Measurements from ENCODE around the gene KIAA0232.
"Not testable (repeated sequence)": the region's sequence is repeated elsewhere in the genome, so short reads cannot be mapped to it uniquely, and the experiment has no call there.

The KIAA0232 gene

DNA sequence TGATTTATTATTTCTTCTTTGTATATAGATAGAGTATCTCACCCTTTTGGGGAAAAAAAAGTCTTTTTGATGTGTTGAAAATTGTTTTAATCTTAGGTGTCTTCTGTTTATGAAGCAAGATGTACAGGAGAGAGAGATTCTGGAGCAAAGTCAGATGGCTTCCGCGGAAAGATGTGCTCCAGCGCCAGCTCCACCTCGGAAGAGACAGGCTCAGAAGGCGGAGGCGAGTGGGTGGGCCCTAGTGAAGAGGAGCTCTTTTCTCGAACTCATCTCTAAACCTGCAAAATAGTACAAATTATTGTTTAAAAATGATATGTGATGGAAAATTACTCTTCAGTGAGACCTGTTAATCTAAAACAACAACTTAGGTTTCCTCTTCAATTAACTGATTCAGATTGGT, 98.2 kb downstream of the KIAA0232 start:
- no peak for DNase-seq (ENCODE audit: extremely low read depth in 1 of 2, low read depth in 1 of 2)

DNA sequence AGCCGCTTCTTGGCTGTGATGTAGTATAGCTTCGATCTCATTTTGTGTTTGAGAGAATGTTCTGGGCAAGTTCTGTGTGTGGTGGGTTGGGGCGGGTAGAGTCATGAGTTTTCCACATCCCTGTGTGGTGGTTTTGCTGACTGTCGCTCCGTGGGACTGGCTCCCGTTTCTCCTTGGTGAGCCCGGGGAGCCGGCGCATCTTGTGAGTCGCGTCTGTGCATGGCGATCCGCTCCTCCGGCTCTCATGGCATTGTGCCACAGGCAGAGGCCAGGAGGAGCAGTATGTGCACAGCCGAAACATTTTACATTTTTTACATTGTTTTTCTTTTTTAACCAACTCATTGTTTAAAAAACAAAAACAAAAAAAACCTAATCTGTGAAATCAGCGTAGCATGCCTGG, 99.4 kb downstream of the KIAA0232 start:
- no peak for DNase-seq (ENCODE audit: extremely low read depth in 1 of 2, low read depth in 1 of 2)

DNA sequence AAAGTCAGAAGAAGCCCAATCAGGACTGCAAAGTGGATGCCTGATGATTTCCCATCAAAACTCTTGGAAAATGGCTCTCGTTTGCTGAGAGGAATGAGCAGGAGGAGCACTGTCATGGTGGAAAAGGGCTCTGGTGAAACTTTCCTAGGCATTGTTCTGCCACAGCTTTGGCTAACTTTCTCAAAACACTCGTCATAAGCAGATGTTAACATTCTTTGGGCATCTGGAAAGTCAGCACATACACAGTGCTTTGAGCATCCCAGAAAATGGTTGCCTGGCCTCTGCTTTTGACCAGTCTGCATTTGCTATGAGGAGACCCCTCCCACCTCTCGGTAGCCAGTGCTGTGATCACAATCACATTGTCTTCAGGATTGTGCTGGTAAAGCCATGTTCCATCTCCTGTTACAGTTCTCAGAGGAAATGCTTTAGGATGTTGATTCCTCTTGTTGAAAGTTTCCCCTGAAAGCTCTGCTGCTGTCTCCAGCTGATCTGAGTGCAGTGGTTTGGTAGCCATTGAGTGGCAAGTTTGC, 101.9 kb downstream of the KIAA0232 start:
- DNase-seq (ENCODE audit: extremely low read depth in 1 of 2, low read depth in 1 of 2) = no peak

DNA sequence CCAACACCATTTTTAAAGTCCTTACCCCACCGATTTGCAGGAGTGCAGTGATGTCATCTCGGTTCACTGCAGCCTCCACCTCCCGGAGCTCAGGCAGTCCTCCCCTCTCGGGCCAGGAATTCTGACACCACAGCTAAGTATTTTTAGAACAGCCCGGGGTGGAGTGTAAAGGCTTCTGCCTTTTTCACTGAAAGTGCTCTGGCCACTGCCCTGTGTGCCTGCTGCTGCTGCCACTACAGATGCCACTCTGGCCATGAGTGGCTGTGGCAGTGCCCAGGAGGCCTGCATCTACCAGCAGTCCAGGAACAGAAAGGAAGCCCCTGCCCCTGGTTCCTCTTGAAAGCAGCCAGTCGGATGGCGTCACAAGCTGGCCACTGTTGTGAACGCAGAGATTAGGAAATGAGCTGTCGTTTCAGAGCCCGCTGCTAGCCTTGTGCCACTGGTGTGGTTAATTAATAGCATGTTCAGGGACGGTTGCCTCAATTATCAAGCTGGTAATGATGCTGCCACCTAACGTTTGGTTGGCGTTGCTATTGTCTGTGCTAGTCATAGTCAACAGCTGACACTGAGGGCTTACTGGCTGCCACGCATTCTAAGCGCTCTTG, 103.5 kb downstream of the KIAA0232 start:
- DNase-seq (ENCODE audit: extremely low read depth in 1 of 2, low read depth in 1 of 2) = no peak

DNA sequence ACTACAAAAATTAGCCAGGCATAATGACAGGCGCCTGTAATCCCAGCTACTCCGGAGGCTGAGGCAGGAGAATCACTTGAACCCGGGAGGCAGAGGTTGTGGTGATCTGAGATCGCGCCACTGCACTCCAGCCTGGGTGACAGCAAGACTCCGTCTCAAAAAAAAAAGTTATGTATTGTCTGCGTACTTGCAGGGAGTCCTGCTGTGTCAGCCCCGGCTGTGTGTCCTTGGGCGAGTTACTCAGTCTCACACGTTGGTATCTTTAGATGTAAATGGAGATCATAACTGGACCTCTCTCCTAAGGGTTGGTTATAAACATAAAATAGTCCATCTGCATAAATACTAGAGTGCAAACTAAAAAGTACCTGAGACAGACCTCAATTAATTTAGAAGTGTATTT, 104.4 kb downstream of the KIAA0232 start:
- DNase-seq (ENCODE audit: extremely low read depth in 1 of 2, low read depth in 1 of 2) = no peak

DNA sequence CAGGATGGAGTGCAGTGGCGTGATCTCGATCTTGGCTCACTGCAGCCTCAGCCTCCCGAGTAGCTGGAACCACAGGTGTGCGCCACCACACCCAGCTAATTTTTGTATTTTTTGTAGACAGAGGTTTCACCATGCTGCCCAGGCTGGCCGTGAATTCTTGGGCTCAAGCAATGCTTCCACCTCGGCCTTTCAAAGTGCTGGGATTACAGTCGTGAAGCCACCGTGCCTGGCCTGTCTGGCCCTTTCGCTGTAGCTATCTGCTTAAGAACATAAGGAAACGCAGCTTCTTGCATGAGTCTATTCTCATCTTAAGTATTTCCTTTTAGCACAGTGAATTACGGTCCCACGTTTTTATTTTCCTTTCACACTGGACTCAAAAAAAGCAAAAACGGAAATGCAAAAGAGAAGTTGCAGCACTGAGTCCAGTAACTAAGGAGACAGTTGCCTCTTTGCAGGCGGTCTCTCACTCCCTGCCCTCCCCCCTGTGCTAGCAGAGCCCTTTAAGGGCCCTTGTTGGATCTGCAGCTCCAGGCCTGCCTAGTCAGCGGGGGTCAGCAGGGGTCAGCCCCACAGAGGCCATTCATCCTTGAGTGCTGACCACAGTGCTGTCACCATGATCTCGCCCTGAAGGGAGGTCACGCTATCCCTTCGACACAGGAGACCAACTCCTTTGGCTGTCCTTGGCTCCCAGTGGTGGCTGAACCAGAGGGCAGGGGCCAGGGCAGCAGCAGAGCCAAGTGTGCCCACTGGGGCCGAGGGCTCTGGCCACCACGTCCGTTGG, 105.3 kb downstream of the KIAA0232 start:
- no peak for DNase-seq (ENCODE audit: extremely low read depth in 1 of 2, low read depth in 1 of 2)

DNA sequence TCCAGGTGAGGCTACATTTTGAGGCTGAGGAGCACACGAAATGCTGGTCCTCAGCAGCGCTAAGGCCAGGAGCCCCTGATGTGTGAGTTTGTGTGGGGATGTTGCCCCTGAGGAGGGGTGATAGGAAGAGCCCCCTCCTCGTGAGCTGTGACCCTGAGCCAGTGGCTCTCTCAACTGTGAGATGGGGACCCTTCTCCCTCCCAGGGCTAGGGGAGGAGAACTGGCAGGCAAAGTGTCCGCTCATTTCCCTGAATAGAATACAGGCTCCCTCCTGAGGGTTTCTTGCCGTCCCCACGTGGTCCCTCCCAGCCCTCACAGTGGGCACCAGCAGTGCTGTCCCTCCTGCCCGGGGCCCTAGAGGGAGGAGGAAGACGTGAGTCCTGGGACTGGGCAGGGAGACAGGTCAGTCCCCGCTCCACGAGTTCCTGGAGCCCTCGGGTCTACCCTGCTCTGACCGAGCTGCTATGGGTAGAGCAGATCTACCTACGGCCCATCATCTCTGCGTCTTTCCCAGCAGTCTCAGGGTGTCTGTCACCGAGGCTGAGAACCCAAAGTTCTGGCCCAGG, 106.1 kb downstream of the KIAA0232 start:
- DNase-seq (ENCODE audit: extremely low read depth in 1 of 2, low read depth in 1 of 2) = no peak

DNA sequence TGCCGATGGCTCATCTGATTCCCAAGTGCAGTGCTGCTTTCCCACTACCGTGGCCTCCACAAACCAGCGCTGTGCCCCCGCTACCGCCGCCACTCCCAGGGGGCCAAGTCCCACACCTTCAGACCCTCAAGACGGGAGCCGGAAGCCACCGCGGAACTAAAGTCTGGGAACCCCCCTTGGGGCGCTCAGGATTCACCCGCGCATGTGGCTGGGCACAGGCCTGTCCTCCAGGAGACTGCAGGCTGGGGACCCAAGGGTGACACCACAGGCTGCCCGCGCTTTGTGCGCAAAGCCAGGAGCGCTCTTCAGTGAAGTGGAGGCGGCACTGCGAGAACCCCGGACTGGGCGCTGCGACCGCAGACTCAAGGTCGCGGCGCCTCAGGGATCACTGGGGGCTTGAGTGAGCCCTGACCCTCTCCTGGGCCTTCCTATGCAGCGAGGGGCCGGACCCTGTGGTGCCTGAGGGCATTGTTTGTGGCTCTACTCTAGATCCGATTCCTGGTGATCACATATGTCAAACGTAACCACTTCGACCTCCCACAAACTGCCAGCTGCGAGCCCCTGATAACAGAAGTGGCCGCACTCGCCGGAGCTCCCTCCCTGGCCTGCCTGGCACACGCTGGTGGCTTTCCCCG, 106.7 kb downstream of the KIAA0232 start:
- no peak for DNase-seq (ENCODE audit: extremely low read depth in 1 of 2, low read depth in 1 of 2)

DNA sequence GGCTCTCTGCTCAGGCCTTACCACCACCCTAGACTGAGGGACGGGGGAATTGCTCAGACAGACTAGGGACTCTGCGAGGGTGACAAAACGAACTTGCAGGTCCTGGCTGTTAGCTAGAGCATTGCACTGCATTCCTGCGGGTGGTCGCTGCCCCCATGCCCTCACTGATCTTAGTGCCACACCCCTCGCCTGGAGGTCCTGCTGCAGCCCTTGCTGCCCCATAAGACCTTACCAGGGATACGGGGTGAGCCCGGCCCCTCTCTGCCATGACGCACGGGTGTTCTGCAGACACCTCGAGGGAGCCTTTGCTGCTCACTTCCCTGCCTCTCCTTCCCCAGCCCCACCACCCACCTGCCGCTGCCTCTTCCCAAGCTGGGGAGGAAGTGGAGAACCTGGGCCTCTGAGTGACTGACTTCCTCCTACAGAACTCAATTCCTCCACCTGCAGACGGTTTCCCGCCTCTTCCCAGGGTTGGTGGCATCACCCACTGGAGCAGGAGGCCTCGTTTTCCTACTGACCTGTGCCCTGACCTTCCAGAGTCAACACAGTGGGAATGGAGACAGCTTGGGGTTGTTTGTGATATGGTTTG, 107.3 kb downstream of the KIAA0232 start:
- no peak for DNase-seq (ENCODE audit: extremely low read depth in 1 of 2, low read depth in 1 of 2)

DNA sequence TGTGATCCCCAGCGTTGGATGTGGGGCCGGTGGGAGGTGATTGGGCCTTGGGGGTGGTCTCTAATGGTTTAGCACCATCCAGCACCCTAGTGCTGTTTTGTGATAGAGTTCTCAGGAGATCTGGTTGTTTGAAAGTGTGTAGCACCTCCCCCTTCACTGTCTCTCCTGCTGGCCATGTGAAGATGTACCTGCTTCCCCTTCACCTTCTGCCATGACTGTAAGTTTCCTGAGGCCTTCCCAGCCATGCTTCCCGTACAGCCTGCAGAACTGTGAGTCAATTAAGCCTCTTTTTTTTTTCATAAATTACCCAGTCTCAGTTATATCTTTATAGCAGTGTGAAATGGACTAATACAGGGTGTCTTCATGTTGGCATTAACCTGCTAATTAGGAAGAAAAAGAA, 107.8 kb downstream of the KIAA0232 start:
- DNase-seq (ENCODE audit: extremely low read depth in 1 of 2, low read depth in 1 of 2) = no peak

DNA sequence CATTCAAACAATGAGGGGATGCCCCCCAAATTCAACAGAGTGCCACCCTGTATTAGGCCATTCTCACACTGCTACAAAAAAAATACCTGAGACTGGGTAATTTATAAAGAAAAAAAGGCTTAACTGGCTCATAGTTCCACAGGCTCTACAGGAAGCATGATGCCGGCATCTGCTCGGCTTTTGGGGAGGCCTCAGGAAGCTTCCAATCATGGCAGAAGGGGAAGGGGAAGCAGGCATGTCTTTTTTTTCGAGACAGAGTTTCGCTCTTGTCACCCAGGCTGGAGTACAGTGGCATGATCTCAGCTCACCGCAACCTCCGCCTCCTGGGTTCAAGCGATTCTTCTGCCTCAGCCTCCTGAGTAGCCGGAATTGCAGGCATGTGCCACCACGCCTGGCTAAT, 108.4 kb downstream of the KIAA0232 start:
- DNase-seq (ENCODE audit: extremely low read depth in 1 of 2, low read depth in 1 of 2) = not testable (repeated sequence)

DNA sequence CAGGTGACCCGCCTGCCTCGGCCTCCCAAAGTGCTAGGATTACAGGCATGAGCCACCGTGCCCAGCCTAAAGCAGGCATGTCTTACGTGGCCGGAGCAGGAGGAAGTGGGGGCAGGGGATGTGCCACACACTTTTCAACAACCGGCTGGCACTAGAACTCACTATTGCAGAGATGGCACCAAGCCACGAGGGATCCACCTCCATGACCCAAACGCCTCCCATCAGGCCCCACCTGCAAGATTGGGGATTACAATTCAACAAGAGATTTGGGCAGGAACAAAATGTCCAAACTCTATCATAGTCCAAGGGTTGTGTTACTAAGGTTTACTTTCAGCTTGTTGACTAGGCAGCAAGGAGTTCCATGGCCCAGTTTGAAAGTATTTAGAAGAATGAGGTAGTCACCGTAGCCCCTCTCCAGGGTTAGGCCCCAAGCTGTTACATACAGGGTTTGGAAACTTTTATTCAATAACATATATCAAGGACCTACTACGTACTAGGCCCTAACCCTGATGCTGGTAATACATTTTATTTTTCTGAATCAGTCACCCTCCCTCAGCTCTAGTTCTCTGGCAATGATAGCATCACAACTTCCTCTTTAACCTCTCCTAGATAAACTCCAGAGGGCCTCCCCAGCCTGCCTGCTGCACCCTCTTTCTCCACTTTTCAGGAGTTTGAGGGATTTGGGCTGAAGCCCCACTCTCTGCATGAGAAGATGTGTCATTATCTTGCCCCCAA, 109.1 kb downstream of the KIAA0232 start:
- DNase-seq (ENCODE audit: extremely low read depth in 1 of 2, low read depth in 1 of 2) = no peak

DNA sequence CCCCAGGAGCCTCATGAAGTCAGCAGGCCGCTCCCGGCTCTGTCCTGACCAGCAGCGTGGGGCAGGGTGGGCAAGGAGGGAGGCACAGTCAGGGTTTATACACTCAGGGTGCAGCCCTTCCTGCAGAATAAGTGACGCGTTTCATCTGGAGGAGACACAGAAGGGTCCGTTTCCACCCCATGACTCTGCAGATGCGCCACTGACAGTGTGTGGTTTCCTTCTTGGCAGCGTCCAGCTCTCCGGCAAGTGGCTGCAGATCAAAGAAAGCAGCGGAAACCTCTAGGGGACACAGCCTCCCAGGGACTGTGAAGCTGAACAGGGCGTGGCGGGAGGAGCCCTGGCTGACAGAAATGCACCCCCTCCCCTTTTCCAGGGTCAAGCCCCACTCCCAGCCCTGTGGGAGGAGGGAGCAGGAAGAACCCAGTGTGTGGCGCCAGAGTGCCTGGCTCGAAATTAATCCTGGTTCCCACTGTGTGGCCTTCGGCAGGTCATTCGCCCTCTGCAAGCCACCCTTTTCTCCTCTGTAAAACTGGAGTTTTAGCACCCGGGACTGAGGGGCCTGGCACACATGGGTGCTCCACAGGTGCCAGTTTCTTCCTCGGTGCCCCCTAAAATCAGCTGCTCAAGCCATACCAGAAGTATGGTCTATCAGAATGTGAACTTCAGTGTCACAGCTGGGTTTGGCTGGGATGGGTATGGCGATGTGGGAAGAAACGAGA, 109.8 kb downstream of the KIAA0232 start:
- DNase-seq (ENCODE audit: extremely low read depth in 1 of 2, low read depth in 1 of 2) = no peak

DNA sequence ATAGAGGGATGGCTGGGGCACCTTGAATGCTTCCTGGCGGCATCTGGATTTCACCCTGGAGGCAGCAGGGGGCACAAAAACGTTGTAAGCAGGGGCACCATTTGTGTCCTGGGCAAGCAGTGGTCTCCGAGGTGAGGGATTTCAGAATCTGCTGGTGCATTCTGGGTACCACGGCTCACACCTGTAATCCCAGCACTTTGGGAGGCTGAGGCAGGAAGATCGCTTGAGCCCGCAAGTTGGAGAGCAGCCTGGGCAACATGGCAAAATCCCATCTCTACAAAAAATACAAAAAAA, 110.3 kb downstream of the KIAA0232 start:
- DNase-seq (ENCODE audit: extremely low read depth in 1 of 2, low read depth in 1 of 2) = no peak

DNA sequence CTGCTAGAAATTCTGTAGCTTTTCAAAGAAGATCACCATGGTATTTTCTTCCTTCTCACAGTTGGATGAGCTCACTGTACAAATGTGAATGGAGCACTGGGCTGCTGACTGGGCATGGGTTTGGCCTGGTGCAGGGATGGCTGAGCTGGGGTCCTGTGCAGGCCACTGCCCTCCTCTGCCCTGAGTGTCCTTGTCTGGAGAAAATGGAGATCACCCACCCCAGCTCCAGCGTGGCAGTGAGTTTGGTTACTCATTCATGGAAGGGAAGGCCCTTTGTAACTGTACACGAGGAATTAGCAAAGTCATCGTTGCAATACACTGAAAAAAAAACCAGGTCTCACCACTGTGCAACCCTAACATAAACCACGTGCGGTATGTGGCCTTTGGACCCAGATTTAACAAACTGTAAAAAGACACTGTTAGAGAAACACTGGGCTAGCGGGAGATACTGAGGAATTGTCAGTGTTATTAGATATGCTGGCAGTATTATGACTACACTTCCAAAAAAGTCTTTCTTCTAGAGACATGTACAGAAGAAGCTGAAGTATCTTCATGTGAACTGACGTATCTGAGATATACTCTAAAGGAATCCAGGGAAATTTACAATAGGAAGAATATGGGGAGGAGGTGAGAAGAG, 111.0 kb downstream of the KIAA0232 start:
- DNase-seq (ENCODE audit: extremely low read depth in 1 of 2, low read depth in 1 of 2) = no peak

DNA sequence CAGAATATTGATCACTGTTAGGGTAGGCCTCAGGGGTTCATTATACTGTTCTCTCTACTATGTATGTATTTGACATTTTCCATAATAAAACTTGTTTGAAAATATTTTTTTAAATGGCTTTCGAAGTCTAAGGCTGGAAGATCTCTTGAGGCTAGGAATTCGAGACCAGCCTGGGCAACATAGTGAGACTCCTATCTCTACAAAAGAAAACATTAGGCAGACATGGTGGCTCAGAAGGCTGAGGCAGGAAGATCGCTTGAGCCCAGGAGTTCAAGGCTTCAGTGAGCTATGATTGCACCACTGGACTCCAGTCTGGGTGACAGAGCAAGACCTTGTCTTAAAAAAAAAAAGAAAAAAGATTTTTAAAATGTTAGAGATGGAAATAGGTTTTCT, 111.6 kb downstream of the KIAA0232 start:
- DNase-seq (ENCODE audit: extremely low read depth in 1 of 2, low read depth in 1 of 2) = no peak

DNA sequence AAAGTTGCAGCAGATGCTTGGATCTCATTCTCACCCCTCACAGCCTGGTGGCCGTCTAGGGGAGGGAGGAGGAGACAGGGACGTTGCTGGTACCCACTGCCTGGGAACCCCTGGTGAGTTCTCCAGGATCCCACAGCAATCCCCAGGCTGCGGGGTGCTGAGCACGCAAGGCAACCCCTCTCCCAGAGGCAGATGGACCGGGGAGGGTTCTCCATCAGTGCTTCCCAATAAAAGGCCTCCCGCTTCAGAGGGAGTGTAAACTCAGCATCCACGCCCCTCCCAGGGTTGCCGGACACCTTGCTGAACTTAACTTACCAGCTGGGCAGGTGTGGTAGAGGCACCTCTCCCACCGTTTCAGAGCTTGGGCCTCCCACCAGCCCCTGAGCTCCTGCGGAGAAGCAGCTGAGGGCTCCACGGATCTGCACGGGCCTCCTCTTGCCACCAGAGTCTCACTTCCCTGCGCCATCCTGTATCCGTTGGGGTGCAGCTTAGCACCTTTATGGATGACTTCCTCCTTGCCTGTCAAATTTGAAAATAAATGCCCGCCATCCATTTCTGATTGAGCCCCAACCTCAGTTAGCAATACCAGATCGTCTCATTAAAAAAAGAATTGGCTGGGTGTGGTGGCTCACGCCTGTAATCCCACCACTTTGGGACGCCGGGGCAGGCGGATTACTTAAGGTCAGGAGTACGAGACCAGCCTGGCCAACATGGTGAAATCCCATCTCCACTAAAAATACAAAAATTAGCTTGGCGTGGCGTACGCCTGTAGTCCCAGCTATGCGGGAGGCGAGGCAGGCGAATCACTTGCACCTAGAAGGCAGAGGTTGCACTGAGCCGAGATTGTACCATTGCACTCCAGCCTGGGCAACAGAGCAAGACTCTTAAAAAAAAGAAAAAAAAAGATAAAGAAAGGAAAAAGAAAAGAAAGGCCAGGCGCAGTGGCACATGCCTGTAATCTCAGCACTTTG, 112.3 kb downstream of the KIAA0232 start:
- no peak for DNase-seq (ENCODE audit: extremely low read depth in 1 of 2, low read depth in 1 of 2)

DNA sequence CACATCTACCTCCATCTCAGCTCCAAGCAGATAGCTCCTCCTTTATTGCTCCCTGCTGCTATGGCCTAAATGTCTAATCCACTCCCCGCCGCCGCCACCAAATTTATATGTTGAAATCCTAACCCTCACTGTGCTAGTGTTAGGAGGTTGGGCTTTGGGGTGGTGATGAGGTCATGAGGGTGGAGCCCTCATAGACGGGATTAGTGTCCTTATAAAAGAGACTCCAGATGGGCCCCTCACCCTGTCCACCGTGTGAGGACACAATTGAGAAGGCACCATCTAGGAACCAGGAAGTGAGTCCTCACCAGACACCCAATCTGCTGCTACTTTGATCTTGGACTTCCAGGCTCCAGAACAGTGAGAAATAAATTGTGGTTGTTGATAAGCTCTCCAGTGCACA, 113.5 kb downstream of the KIAA0232 start:
- no peak for DNase-seq (ENCODE audit: extremely low read depth in 1 of 2, low read depth in 1 of 2)

DNA sequence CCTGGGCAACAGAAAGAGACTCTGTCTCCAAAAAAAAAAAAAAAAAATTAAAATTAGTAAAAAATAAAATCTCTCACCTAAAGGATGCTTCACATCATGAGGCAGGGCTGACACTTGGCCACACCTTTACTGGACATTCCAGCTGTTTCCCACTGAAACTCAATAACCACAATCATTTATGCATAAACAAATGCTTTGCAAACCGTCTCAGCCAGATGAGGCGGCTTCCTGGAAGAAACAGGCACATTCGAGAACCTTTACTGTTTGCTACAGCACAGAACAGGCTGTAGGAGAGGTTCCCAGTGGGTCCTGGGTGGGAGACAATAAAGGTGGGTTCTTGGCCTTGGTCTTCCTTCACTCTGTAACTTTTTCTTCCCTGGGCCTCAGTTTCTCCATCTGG, 116.2 kb downstream of the KIAA0232 start:
- DNase-seq (ENCODE audit: extremely low read depth in 1 of 2, low read depth in 1 of 2) = no peak
